ENCODE measurements around the gene PDP2.

PDP2 gene

GRCh38 chr16:66935314-66936011, 55.1 kb downstream of the PDP2 start, which contains the start of gene CES2:
TSS of gene CES2 (plus strand) at chr16:66935516. CDS start at chr16:66935636, 120 bp downstream.
- FAIRE-seq, result peak; percentile 40
- no peak for DNase-seq (ENCODE audit: insufficient read length)

GRCh38 chr16:66936462-66936861, 56.1 kb downstream of the PDP2 start:
- FAIRE-seq, result no peak
- DNase-seq (ENCODE audit: insufficient read length), result peak; percentile 5
- TF ChIP-seq POLR2A (IDR thresholded peaks at IDR 0.05; ENCODE audit: low read depth, low read length) (no peak), TAF1 (IDR thresholded peaks at IDR 0.05; ENCODE audit: borderline replicate concordance, low read depth, low read length) (no peak), POLR2AphosphoS5 (IDR thresholded peaks at IDR 0.05; ENCODE audit: low read depth, low read length) (no peak)

More at GRCh38 chr16:66935314-66936011, 55.1 kb downstream of the PDP2 start, which contains the start of gene CES2:
- TF ChIP-seq POLR2A (IDR thresholded peaks at IDR 0.05; ENCODE audit: low read depth, low read length), result no peak
- no peak for TF ChIP-seq TAF1 (IDR thresholded peaks at IDR 0.05; ENCODE audit: borderline replicate concordance, low read depth, low read length)
- TF ChIP-seq POLR2AphosphoS5 (IDR thresholded peaks at IDR 0.05; ENCODE audit: low read depth, low read length), result no peak

- no peak for FAIRE-seq
- peak; percentile 10 for DNase-seq (ENCODE audit: insufficient read length)
Observed at GRCh38 chr16:66936889-66937554, 56.7 kb downstream of the PDP2 start.

DNA sequence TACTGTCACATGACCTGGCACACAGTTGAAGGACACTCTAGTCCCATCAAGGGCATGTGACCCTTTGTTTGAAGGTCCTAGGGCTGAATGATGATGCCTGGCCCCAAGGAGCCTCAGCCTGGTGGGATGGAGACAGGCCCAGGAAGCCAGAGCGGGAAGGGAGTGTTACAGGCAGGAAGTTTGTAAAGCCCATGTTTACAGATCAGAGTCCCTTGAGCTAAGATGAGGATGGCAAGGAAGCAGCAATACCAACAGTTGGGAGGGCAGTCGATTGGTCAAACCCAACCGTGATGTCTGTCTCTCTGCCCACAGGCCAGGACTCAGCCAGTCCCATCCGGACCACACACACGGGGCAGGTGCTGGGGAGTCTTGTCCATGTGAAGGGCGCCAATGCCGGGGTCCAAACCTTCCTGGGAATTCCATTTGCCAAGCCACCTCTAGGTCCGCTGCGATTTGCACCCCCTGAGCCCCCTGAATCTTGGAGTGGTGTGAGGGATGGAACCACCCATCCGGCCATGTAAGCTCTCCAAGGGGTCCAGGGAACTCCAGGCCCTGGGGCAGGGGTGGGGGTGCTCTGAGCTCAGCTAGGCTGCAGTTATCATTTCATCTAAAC, 57.5 kb downstream of the PDP2 start:
- no peak for TF ChIP-seq POLR2AphosphoS5 (IDR thresholded peaks at IDR 0.05; ENCODE audit: low read depth, low read length)
- no peak for TF ChIP-seq TAF1 (IDR thresholded peaks at IDR 0.05; ENCODE audit: borderline replicate concordance, low read depth, low read length)
- no peak for TF ChIP-seq POLR2A (IDR thresholded peaks at IDR 0.05; ENCODE audit: low read depth, low read length)
- DNase-seq (ENCODE audit: insufficient read length) (no peak), FAIRE-seq (no peak)

More at GRCh38 chr16:66936889-66937554, 56.7 kb downstream of the PDP2 start:
- TF ChIP-seq POLR2A (IDR thresholded peaks at IDR 0.05; ENCODE audit: low read depth, low read length), result no peak
- TF ChIP-seq POLR2AphosphoS5 (IDR thresholded peaks at IDR 0.05; ENCODE audit: low read depth, low read length), result no peak
- TF ChIP-seq TAF1 (IDR thresholded peaks at IDR 0.05; ENCODE audit: borderline replicate concordance, low read depth, low read length), result no peak

- no peak for DNase-seq (ENCODE audit: insufficient read length)
- TF ChIP-seq TAF1 (IDR thresholded peaks at IDR 0.05; ENCODE audit: borderline replicate concordance, low read depth, low read length) (no peak), POLR2AphosphoS5 (IDR thresholded peaks at IDR 0.05; ENCODE audit: low read depth, low read length) (no peak), POLR2A (IDR thresholded peaks at IDR 0.05; ENCODE audit: low read depth, low read length) (no peak)
- no peak for FAIRE-seq
Observed at GRCh38 chr16:66939366-66939765, 59.1 kb downstream of the PDP2 start.

DNA sequence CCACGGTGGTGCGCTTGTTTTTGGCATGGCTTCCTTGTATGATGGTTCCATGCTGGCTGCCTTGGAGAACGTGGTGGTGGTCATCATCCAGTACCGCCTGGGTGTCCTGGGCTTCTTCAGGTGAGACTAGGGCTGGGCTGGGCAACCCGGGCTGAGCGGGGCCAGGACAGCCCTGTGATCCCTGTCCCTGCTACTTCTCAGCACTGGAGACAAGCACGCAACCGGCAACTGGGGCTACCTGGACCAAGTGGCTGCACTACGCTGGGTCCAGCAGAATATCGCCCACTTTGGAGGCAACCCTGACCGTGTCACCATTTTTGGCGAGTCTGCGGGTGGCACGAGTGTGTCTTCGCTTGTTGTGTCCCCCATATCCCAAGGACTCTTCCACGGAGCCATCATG, 59.9 kb downstream of the PDP2 start:
- FAIRE-seq, result no peak
- no peak for DNase-seq (ENCODE audit: insufficient read length)
- TF ChIP-seq TAF1 (IDR thresholded peaks at IDR 0.05; ENCODE audit: borderline replicate concordance, low read depth, low read length) (no peak), POLR2A (IDR thresholded peaks at IDR 0.05; ENCODE audit: low read depth, low read length) (no peak), POLR2AphosphoS5 (IDR thresholded peaks at IDR 0.05; ENCODE audit: low read depth, low read length) (no peak)
